GM12878 (cell line): Measurements from ENCODE around the gene EXOSC1. TPM values are rescaled to one million over a fixed set of nuclear protein-coding genes. Genes with fewer than 3 reads are reported as not detected.

Experiments
- ATAC-seq: fragments of 200-7000 bp; cut with Tn5 transposase; 3 replicates; pipeline ENCODE4 v1.9.1; 2020; ENCODE audit warnings: mild to moderate bottlenecking, moderate library complexity
- BruUV-seq: library from RNA; stranded (reverse); fragments of 400-500 nt; replicated peaks from 2 replicates; lab custom pipeline; 2021; lab: Mats Ljungman, UMichigan
- CTCF ChIA-PET: fragments of 300-600 bp; sonication (Branson Sonifier 250); formaldehyde crosslinking; extraction: SDS; loops from one replicate; lab custom pipeline; 2021; ENCODE audit warnings: inconsistent platforms; lab: Yijun Ruan, JAX
- POLR2A ChIA-PET: fragments of 350-600 bp; formaldehyde crosslinking; extraction: SDS; loops from one replicate; lab custom pipeline; 2021; ENCODE audit warnings: inconsistent platforms; lab: Charles Lee
- RAD21 ChIA-PET: fragments of 300-600 bp; sonication (Branson Sonifier 250); formaldehyde crosslinking; loops from one replicate; lab custom pipeline; 2023; ENCODE audit warnings: antibody characterized with exemption; ENCODE audit not compliant: unreplicated experiment; lab: Charles Lee
- SMC1A ChIA-PET: fragments of 300-600 bp; sonication (Branson Sonifier 250); formaldehyde crosslinking; loops from one replicate; lab custom pipeline; 2023; ENCODE audit not compliant: unreplicated experiment, uncharacterized antibody; lab: Charles Lee
- DNase-seq: peaks from one replicate; pipeline ENCODE4 v3.0.0-alpha.2; 2011; ENCODE audit warnings: low read depth, low spot score
- FAIRE-seq: peaks from 3 replicates; lab custom pipeline; 2011; peaks lifted over from hg19 to GRCh38; lab: Jason Lieb, UNC
- H2AFZ ChIP-seq: 2 replicates; pipeline ENCODE4 v1.6.0; 2011; ENCODE audit warnings: low read depth, low read length, control low read depth; ENCODE audit not compliant: control insufficient read depth
- H3K27ac ChIP-seq: 2 replicates; pipeline ENCODE4 v1.5.1; 2011; ENCODE audit warnings: control low read depth; ENCODE audit not compliant: control insufficient read depth, insufficient read depth
- H3K27me3 ChIP-seq, 2 experiments: replicated peaks in 1 of 2; 2 replicates each; pipeline versions ENCODE4 v1.6.0 to v1.6.1; 2011; ENCODE audit warnings: low read length in 1 of 2; ENCODE audit not compliant: control insufficient read depth in 2 of 2, insufficient read depth in 2 of 2
- H3K36me3 ChIP-seq, 2 experiments: 2 replicates each; pipeline ENCODE4 v1.5.1; 2011; ENCODE audit warnings: low read length in 1 of 2; ENCODE audit not compliant: control insufficient read depth in 2 of 2, insufficient read depth in 2 of 2
- H3K4me1 ChIP-seq: 2 replicates; pipeline ENCODE4 v1.6.1; 2011; ENCODE audit warnings: mild to moderate bottlenecking, low read length, moderate library complexity, mixed read lengths; ENCODE audit not compliant: control insufficient read depth, insufficient read depth
- H3K4me2 ChIP-seq: 2 replicates; pipeline ENCODE4 v1.6.0; 2011; ENCODE audit warnings: control low read depth; ENCODE audit not compliant: control insufficient read depth, insufficient read depth
- H3K4me3 ChIP-seq: fragments of 200-600 bp; sonication (generic); 2 replicates; pipeline ENCODE4 v1.5.1; 2016
- H3K79me2 ChIP-seq: 2 replicates; pipeline ENCODE4 v1.6.0; 2011; ENCODE audit warnings: low read length; ENCODE audit not compliant: control insufficient read depth, insufficient read depth
- H3K9ac ChIP-seq: 2 replicates; pipeline ENCODE4 v1.8.0; 2011; ENCODE audit warnings: low read length, control low read depth, mixed read lengths; ENCODE audit not compliant: control insufficient read depth, insufficient read depth
- H3K9me3 ChIP-seq: replicated peaks from 3 replicates; pipeline ENCODE4 v1.5.1; 2011; ENCODE audit warnings: mild to moderate bottlenecking, low read length; ENCODE audit not compliant: control insufficient read depth, insufficient read depth
- H4K20me1 ChIP-seq: 2 replicates; pipeline ENCODE4 v1.6.0; 2011; ENCODE audit not compliant: control insufficient read depth, insufficient read depth
- CHD2 ChIP-seq: IDR thresholded peaks from 2 replicates; pipeline ENCODE4 v1.6.1; 2011; ENCODE audit warnings: low read depth, low read length, improper control_type of control experiment, borderline replicate concordance
- EZH2 ChIP-seq: IDR thresholded peaks from 2 replicates; pipeline ENCODE4 v1.6.1; 2012; ENCODE audit warnings: low read depth, mild to moderate bottlenecking, control low read depth, inconsistent platforms, low read length, borderline replicate concordance; ENCODE audit not compliant: control insufficient read depth
- IKZF2 ChIP-seq, 2 experiments: fragments of 450-650 bp; IDR thresholded peaks; 2 replicates each; pipeline ENCODE4 v1.6.1; 2017; ENCODE audit warnings: mild to moderate bottlenecking in 2 of 2, moderate library complexity in 2 of 2
- KAT2A ChIP-seq: conservative IDR thresholded peaks from 2 replicates; pipeline ENCODE4 v1.6.1; 2011; ENCODE audit warnings: low read depth, low read length; ENCODE audit not compliant: control insufficient read depth
- KLF5 ChIP-seq: fragments of 450-650 bp; IDR thresholded peaks from 2 replicates; pipeline ENCODE4 v1.6.1; 2014; ENCODE audit warnings: mild to moderate bottlenecking; ENCODE audit not compliant: partially characterized antibody
- MEF2B ChIP-seq: fragments of 450-650 bp; IDR thresholded peaks from 2 replicates; pipeline ENCODE4 v1.6.1; 2018; ENCODE audit warnings: mild to moderate bottlenecking, moderate library complexity; ENCODE audit not compliant: partially characterized antibody, poor library complexity, severe bottlenecking
- MXI1 ChIP-seq: fragments of 150-350 bp; IDR thresholded peaks from 2 replicates; pipeline ENCODE4 v1.6.1; 2011; ENCODE audit warnings: low read depth, mild to moderate bottlenecking, inconsistent platforms, low read length, improper control_type of control experiment
- NFIC ChIP-seq: IDR thresholded peaks from 2 replicates; pipeline ENCODE4 v1.6.1; 2012; ENCODE audit warnings: low read depth, mild to moderate bottlenecking, inconsistent platforms, low read length, moderate library complexity
- NR2C2 ChIP-seq: IDR thresholded peaks from 2 replicates; pipeline ENCODE4 v1.6.1; 2011; ENCODE audit warnings: borderline replicate concordance, low read depth; ENCODE audit not compliant: control insufficient read depth, insufficient read length
- PAX5 ChIP-seq: IDR thresholded peaks from 2 replicates; pipeline ENCODE4 v1.6.1; 2011; ENCODE audit warnings: low read depth, low read length, borderline replicate concordance
- PAX8 ChIP-seq: fragments of 450-650 bp; IDR thresholded peaks from 2 replicates; pipeline ENCODE4 v1.6.1; 2017; ENCODE audit warnings: mild to moderate bottlenecking, moderate library complexity
- RBBP5 ChIP-seq: fragments of 200-600 bp; sonication (generic); conservative IDR thresholded peaks from 2 replicates; pipeline ENCODE4 v1.6.1; 2016
- SIX5 ChIP-seq: IDR thresholded peaks from 2 replicates; pipeline ENCODE4 v1.6.1; 2011; ENCODE audit warnings: mild to moderate bottlenecking, low read depth, low read length, moderate library complexity; ENCODE audit not compliant: severe bottlenecking
- SP1 ChIP-seq: IDR thresholded peaks from one replicate; pipeline ENCODE4 v1.6.1; 2011; ENCODE audit warnings: low read depth, low read length
- SPI1 ChIP-seq: IDR thresholded peaks from 2 replicates; pipeline ENCODE4 v1.6.1; 2011; ENCODE audit warnings: low read depth, mild to moderate bottlenecking, low read length, moderate library complexity, borderline replicate concordance; ENCODE audit not compliant: insufficient read depth
- TCF12 ChIP-seq: IDR thresholded peaks from 2 replicates; pipeline ENCODE4 v1.6.1; 2011; ENCODE audit warnings: low read depth, mild to moderate bottlenecking, low read length
- WGBS: methylation state at CpG from one replicate; pipeline ENCODE4 v1.1.6; 2016; ENCODE audit warnings: low lambda C conversion rate; ENCODE audit not compliant: insufficient replicate concordance, insufficient coverage; ENCODE audit errors: missing lambda C conversion rate; 5-methylcytosine and 5-hydroxymethylcytosine counted together
- in situ Hi-C: fragments of 300-500 bp; cut with MboI; formaldehyde crosslinking; loops from 9 replicates; pipeline ENCODE4 v1.14.3; 2018; ENCODE audit warnings: mixed read lengths
- intact Hi-C: fragments of 100-400 bp; cut with micrococcal nuclease; formaldehyde crosslinking; loops from one replicate; pipeline ENCODE4 v1.14.2; 2022; ENCODE audit not compliant: unreplicated experiment
- polyA plus RNA-seq, 11 experiments: library from polyadenylated mRNA; depleted of rRNA in 4 of 11; unstranded in 6 of 11; stranded (reverse) in 5 of 11; fragments of >200 nt; fragmentation: Nextera tagmentation in 4 of 11; fragmentation: Illumina TruSeq in 1 of 11; extraction: Ambion mirVana in 4 of 11; extraction: Trizol in 1 of 11; gene quantifications; 1 replicate in 1 of 11; 2 replicates in 10 of 11; pipeline versions ENCODE4 v1.2.1 to v1.2.3, GENCODE V29; 2011 to 2016; ENCODE audit warnings: inconsistent platforms in 2 of 11, missing spikeins in 2 of 11, low read depth in 1 of 11
- total RNA-seq, 4 experiments: library from RNA; depleted of rRNA in 3 of 4; stranded (reverse); fragments of >200 nt in 3 of 4; fragmentation: Illumina TruSeq in 1 of 4; extraction: Trizol in 1 of 4; gene quantifications; 2 replicates each; pipeline versions ENCODE4 v1.2.1 to v1.2.3, GENCODE V29; 2013 to 2021
- TF ChIP-seq, protein P1 (sequence below): IDR thresholded peaks from 2 replicates; pipeline ENCODE4 v1.6.1; 2012; ENCODE audit warnings: low read depth, low read length, improper control_type of control experiment
- TF ChIP-seq, protein P2 (sequence below), 3 experiments: IDR thresholded peaks in 2 of 3; conservative IDR thresholded peaks in 1 of 3; 2 replicates each; pipeline ENCODE4 v1.5.1; 2011; ENCODE audit warnings: low read depth in 3 of 3, low read length in 3 of 3, mild to moderate bottlenecking in 3 of 3, control low read depth in 2 of 3, moderate library complexity in 2 of 3, inconsistent platforms in 1 of 3, mixed read lengths in 1 of 3; ENCODE audit not compliant: control insufficient read depth in 2 of 3, insufficient read depth in 1 of 3; ENCODE audit errors: extremely low read depth in 1 of 3
- TF ChIP-seq, protein P3 (sequence below): fragments of 150-350 bp; IDR thresholded peaks from 2 replicates; pipeline ENCODE4 v1.6.1; 2014; ENCODE audit warnings: mild to moderate bottlenecking, low read depth, low read length

Gene EXOSC1
- total and polyA plus RNA-seq, 10 of the 15 experiments (the other 5 are each of a cell fraction or from before 2014, with no cell fraction given), result 43.4 to 121 (median 75.1) TPM

DNA sequence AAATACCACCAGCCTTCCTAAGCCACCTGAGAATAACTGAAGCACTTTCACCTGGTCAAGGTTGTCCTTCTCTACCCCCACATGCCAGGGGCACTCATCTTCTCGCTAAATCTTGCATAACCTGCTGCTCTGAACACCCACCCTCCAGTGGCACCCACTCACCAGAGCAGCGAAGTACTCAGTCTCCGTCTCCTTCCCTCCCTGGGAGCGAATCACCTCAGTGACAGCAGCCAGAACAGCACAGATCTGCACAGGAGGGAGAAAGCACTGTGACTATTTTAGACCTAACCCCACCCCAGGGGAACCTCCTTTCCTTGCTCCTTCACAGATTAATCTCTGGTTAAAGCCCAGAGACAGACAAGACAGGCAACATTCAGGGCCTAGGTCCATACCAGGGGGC, 49.8 kb downstream of the EXOSC1 start:
- no peaks in the 10 kb centered on the region for H4K20me1 ChIP-seq
- SMC1A ChIA-PET, result no interaction called here
- in situ Hi-C loops, result no loop called here
- H3K4me2 ChIP-seq, result no peak overlapping the region
- H3K27me3 ChIP-seq, result no peaks in the 10 kb centered on the region
- RAD21 ChIA-PET, result no interaction called here
- FAIRE-seq, result no peak
- BruUV-seq, result no TSS peak
- no peak overlapping the region for H3K4me3 ChIP-seq
- WGBS, result 98% methylated on average over 4 of the region's 4 CpGs
- no peaks in the 10 kb centered on the region for H3K4me1 ChIP-seq
- ATAC-seq, result no peak
- DNase-seq, result no peak
- TF ChIP-seq, protein P1, sequence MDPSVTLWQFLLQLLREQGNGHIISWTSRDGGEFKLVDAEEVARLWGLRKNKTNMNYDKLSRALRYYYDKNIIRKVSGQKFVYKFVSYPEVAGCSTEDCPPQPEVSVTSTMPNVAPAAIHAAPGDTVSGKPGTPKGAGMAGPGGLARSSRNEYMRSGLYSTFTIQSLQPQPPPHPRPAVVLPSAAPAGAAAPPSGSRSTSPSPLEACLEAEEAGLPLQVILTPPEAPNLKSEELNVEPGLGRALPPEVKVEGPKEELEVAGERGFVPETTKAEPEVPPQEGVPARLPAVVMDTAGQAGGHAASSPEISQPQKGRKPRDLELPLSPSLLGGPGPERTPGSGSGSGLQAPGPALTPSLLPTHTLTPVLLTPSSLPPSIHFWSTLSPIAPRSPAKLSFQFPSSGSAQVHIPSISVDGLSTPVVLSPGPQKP, result no peak
- no peak for TF ChIP-seq RBBP5
- TF ChIP-seq NFIC, result no peak
- no peak for TF ChIP-seq NR2C2
- no peak for TF ChIP-seq SIX5
- TF ChIP-seq TCF12, result no peak
- no peak for TF ChIP-seq PAX8
- no peak for TF ChIP-seq MXI1
- no peak for TF ChIP-seq PAX5
- TF ChIP-seq KLF5, result no peak
- TF ChIP-seq CHD2, result no peak
- no peak for TF ChIP-seq SP1
- TF ChIP-seq KAT2A, result no peak
- TF ChIP-seq IKZF2 (IDR thresholded peaks at IDR 0.05), result no peak
- no peak for TF ChIP-seq MEF2B
- TF ChIP-seq SPI1, result no peak
- TF ChIP-seq, protein P2, sequence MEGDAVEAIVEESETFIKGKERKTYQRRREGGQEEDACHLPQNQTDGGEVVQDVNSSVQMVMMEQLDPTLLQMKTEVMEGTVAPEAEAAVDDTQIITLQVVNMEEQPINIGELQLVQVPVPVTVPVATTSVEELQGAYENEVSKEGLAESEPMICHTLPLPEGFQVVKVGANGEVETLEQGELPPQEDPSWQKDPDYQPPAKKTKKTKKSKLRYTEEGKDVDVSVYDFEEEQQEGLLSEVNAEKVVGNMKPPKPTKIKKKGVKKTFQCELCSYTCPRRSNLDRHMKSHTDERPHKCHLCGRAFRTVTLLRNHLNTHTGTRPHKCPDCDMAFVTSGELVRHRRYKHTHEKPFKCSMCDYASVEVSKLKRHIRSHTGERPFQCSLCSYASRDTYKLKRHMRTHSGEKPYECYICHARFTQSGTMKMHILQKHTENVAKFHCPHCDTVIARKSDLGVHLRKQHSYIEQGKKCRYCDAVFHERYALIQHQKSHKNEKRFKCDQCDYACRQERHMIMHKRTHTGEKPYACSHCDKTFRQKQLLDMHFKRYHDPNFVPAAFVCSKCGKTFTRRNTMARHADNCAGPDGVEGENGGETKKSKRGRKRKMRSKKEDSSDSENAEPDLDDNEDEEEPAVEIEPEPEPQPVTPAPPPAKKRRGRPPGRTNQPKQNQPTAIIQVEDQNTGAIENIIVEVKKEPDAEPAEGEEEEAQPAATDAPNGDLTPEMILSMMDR (IDR thresholded peaks at IDR 0.05 in 2 of 3, conservative IDR thresholded peaks at IDR 0.05 in 1 of 3; ENCODE audit: control insufficient read depth in 2 of 3, extremely low read depth in 1 of 3, insufficient read depth in 1 of 3, low read depth in 3 of 3, low read length in 3 of 3), result no peak
- TF ChIP-seq EZH2, result no peak
- TF ChIP-seq, protein P3, sequence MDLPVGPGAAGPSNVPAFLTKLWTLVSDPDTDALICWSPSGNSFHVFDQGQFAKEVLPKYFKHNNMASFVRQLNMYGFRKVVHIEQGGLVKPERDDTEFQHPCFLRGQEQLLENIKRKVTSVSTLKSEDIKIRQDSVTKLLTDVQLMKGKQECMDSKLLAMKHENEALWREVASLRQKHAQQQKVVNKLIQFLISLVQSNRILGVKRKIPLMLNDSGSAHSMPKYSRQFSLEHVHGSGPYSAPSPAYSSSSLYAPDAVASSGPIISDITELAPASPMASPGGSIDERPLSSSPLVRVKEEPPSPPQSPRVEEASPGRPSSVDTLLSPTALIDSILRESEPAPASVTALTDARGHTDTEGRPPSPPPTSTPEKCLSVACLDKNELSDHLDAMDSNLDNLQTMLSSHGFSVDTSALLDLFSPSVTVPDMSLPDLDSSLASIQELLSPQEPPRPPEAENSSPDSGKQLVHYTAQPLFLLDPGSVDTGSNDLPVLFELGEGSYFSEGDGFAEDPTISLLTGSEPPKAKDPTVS, result no peak
- TF ChIP-seq, all 136 proteins: peak for 0
- intact Hi-C loops, result no loop called here
- Histone ChIP-seq H2AFZ (no peak overlapping the region), H3K9me3 (no peaks in the 10 kb centered on the region), H3K36me3 (peaks cover 0 to 4% of the 10 kb centered on the region in 2 experiments; a peak in 3 of 4 replicates), H3K79me2 (peaks cover 10% of the 10 kb centered on the region), H3K27ac (no peak overlapping the region), H3K9ac (no peak overlapping the region)
- ChIA-PET CTCF (interaction anchor here (0.6 kb wide), 1 partner anchor 320 kb away, joined by 3 read pairs; no protein-coding TSS in a partner anchor), POLR2A (no interaction called here)
